GM21515 (cell line): ENCODE data around the gene ZNF564.
A peak's percentile ranks its signal among the peaks of the same experiment; 100 is the strongest.
"Not testable (repeated sequence)": the region's sequence is repeated elsewhere in the genome, so short reads cannot be mapped to it uniquely, and the experiment has no call there.

ENCODE experiments used
- ATAC-seq: cut with Tn5 transposase; IDR thresholded peaks from one replicate; pipeline ENCODE4 v1.9.1; 2021; ENCODE audit not compliant: unreplicated experiment

ZNF564 gene

DNA sequence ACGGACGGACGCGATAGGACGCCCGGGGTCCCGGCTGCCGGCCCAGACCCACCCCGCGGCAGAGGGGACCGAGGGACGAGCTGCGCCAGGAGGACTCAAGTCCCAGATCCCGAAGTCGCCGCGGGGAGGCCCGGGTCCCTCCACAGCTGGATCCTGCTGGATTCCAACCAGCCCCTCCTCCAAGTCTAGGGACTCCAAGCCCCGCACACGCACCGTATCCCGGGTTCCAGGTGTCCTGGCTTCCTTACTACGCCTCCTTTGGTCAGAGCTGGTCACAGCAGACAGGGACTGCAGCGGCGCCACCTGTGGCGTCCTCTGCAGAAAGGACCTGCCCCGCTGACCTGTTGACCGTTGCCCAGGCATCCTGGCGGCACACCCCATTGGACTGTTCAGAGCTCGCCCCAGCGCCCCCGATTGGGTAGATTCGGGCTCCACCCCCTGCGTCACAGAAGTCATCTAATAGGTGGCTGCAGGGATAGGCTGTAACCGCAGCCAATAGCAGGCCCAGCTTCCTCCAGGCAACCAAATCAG, 37.7 kb downstream of the ZNF564 start:
- ATAC-seq = no peak

DNA sequence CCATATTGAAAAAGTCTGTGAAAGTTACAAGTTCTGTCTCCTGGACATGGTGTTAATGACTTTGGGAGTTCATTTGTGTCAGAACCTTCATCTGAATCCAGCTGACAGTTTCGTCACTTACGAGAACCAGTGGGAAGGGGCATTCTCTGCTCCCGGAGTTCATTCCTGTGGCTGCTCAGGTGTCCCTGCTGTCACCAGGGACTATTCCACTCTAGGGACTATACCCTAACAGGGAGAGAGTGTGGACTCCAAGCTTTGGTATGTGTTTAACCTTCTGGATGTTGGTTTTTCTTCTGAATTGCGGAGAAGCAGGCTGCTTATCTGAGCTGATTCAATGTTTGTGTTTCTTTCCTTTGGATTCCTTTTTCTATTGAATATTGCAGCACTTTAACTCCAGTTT, 54.2 kb downstream of the ZNF564 start:
- ATAC-seq = no peak

DNA sequence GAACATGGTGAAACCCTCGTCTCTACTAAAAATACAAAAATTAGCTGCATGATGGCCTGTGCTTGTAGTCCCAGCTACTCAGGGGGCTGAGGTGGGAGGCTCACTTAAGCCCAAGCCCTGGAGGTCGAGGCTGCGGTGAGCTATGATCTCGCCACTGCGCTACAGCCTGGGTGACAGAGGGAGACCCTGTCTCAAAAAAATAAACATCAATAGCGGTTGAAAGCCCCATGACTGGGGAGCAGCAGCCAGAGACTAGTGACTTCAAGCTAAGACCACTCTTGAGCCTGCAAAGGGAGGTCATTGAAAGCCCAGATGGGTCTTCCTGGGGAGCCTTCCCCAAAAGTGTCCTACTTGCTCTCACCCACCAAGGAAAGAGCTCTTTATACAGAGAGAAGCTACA, 54.8 kb downstream of the ZNF564 start:
- no peak for ATAC-seq

DNA sequence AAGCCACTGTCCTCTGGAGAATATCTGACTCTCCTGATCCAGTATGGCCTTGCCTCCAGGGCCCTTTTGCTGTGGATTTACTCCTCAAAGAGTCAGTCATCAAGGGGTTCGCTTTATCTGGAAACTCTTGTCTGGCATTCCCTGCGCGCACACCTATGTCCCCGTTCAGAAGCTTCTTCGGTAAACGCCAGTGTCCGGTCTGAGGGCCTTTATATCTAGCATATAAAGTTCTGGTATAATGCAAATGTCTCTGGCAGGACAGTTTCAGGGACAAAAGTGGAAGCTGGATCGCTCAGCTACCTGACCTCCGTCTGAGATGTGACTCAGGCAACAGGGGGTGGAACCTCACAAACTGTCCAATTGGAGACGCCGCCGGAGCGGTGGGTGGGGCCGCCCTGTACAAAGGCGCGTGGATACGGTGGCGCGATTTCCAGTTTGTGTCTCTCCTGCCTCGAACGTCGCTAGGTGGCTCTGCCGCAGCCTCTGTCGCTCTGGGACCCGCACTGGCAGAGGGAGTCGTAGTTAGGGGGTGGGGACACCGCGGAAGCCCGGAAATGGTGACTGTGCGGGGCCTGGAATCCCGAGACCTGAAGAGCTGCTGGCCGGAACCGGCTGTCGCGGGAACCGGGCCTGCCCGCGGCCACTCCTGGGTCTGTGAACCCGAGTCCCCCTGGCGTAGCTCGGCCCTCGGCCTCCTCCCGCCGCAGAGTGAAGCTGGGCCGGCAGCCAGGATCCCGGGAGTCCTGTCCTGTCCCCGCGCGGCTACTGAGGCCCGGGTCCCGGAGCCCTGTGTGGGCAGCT, 56.1 kb downstream of the ZNF564 start:
- ATAC-seq = peak; percentile 91

DNA sequence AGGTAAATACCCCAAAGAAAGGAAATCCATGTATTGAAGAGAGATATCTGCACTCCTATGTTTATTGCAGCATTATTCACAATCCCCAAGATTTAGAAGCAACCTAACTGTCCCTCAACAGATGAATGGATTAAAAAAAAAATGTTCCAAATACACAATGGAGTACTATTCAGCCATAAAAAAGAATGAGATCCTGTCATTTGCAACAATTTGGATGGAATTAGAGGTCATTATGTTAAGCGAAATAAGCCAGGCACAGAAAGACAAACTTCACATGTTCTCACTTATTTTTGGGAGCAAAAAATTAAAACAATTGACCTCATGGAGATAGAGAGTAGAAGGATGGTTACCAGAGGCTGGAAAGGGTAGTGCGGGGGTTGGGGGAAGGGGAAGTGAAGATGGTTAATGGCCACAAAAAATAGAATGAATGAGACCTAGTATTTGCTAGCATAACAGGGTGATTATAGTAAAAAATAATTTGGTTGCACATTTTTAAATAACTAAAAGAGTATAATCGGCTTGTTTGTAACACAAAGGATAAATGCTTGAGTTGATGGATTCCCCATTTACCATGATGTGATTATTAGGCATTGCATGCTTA, 56.9 kb downstream of the ZNF564 start:
- no peak for ATAC-seq

DNA sequence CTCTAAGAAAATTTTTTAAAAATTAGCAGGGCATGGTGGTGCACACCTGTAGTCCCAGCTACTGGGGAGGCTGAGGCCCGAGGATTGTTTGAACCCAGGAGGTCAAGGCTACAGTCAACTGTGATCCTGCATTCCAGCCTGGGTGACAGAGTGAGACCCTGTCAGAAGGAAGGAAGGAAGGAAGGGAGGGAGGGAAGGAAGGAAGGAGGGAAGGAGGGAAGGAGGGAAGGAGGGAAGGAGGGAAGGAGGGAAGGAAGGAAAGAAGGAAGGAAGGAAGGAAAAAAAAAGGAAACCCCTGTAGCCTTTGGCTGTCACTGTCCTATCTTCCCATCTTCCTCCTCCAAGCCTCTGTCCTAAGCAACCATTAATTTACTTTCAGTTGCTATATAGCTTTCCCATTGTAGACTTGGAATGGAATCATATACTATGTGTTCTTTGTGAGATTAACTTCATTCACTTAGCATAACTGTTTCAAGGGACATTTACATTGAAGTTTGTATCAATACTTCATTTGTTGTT, 65.0 kb downstream of the ZNF564 start:
- ATAC-seq = not testable (repeated sequence)

DNA sequence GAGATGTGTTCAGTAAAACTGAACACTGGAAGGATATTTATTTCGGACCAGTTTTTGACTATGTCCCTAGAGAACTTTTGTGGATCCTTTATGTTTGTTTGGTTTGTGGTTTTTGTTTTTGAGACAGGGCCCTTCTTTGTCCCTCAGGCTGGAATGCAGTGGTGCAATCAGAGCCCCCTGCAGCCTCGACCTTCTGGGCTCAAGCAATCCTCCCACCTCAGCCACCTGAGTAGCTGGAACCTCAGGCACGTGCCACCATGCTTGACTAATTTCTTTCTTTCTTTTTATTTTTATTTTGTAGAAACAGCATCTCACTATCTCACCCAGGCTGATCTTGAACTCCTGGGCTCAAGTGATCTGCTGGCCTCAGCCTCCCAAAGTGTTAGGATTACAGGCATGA, 65.7 kb downstream of the ZNF564 start:
- ATAC-seq = no peak

DNA sequence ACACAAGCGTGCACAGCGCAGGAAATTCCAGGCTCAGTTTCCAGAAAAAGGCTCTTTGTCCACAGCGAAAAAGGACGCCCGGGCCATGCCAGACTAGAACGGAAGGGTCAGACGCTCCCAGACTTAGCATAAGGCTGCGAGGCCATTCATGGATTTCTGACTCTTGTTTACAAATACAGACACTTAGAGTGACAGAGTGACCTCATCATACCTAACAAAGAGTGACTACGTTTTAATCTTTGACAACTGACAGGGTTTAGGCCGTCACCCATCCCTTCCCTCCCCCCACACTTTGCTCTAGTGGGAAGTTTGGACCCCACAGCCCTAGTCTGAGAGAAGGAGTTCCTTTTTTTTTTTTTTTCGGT, 66.2 kb downstream of the ZNF564 start:
- peak; percentile 25 for ATAC-seq

DNA sequence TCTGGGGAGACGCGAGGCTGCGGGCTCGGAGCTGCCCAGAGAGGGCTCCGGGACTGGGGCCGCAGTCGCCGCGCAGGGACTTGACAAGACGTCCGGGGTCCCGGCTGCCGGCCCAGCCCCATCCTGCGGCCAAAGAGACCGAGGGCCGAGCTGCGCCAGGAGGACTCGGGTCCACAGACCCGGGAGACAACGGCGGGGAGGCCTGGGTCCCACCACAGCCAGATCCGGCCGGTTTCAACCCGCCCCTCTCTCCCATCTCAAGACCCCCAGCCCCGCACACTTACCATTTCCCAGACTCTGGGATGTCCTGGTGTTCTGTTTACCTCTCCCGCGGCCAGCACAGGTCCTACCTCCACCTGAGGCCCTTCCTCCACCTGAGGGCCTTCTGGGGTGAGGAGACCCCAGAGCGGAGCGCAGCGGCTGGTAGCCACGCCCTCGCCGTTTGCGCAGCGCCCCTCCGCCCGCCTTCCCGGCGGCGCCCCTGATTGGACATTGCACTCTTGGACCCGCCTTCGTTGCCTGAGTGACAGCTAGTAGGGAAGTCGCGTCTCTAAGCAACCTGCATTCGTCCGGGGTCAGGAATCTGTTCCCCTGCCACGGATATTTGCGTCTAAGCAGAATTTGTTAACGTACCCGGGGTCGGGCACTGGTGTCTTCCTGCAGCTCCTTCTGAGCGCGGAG, 66.8 kb downstream of the ZNF564 start, which contains the start of gene ZNF709:
TSS of gene ZNF709 (minus strand) at position 446 of the 681 bp plus-strand sequence. CDS start at position 287, 159 bp downstream.
- ATAC-seq = peak; percentile 93

DNA sequence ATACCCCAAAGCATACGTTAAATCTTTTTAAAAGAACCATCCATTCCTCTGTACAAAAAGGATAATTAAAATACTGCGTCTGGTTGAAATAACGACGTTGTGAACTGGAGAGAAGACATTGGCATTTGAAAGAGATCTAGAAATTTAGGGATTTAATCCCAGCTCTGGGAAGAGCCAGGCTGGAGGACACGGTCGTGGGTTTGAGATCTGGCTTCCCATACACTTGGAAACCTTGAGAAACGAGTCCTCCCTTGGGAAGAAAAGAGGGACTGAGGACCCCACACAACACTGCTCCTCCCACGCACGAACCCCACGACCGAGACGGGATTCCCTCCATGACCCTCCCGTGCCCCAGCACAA, 67.3 kb downstream of the ZNF564 start:
- ATAC-seq = no peak

DNA sequence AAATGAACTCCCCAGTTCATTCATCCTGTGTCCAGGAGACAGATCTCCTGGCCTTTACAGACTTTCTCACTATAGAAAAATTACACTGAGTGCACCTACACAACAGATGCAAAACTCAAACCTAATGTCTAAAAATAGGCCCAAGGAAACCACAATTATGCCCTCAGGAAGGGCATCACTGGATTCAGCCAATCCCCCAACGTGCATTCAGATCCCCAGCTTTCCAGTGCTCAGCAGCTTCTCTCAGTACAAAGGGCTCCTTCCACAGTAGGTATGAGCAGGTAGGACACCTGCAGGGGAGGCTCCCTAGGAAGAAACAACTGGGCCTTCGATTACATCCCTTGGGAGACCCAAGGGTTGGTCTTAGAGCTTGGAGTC, 68.8 kb downstream of the ZNF564 start:
- ATAC-seq = no peak

DNA sequence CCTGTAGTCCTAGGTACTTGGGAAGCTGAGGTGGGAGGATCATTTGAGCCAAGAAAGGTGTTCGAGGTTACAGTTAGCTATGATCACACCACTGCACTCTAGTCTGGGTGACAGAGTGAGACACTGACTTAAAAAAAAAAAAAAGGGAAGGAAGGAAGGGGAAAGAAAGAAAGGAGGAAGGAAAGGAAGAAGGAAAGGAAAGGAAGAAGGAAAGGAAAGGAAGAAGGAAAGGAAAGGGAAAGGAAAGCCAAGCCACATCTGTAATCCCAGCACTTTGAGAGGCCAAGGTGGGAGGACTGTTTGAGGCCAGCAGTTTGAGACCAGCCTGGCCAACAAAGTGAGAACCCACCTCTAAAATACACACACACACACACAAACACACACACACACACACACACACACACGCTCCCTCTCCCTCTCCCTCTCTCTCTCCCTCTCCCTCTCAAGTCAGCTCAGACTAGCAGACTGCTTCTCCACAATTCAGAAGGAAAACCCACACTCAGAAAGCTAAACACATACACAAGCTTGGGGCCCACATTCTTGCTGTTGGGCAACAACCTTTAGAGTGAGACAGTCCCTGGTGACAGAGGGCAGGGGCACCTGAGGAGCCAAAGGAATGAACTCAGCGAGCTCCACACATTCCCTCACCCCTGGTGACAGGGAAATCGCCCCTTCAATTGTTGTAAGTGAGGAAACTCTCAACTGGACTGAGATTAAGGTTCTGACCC, 69.3 kb downstream of the ZNF564 start:
- no peak for ATAC-seq

DNA sequence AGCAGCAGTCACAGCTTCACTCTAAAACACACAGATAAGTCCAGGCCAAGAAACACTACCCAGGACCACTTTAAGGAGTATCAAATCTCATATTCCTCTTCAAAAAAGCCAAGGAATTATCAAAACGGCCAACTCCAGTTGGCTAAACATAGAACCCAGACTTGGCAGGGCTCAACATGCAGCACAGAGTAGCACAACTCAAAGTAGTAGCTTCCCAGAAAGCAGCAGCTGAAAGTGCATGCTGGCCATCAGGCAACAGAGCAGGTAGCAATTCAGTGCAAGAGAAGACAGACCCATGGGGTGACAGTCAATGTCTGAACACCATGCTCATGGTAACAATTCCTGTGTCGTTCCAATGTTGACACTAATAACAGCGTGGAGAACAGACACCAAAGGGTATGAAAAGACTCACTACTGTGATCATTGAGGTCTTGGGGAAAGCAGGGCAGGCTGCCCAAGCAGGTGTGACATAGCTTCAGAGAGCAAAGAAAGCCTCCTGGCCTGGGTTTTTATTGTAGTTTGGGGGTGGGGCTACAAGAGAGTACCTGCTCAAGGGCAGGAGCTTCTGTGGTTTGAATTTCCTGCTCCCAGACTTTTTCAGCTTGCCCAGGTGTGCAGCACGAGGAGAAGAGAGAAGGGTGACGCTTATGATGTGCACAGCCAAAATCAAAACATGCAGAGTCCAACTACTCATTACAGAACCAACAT, 72.9 kb downstream of the ZNF564 start:
- ATAC-seq = no peak
